ENCODE measurements around the gene PDPR.
"Not testable (repeated sequence)": the region's sequence is repeated elsewhere in the genome, so short reads cannot be mapped to it uniquely, and the experiment has no call there.

DNA sequence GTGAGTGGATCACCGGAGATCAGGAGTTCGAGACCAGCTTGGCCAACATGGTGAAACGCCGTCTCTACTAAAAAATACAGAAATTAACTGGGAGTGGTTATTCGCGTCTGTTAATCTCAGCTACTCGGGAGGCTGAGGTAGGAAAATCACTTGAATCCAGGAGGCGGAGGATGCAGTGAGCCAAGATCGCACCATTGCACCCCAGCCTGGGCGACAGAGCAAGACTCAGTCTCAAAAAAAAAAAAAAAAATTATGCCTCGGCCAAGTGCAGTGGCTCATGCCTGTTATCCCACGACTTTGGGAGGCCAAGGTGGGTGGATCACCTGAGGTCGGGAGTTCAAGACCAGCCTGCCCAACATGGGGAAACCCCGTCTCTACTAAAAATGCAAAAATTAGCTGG lies 9.7 kb downstream of the PDPR start:
- TF ChIP-seq, protein P1, sequence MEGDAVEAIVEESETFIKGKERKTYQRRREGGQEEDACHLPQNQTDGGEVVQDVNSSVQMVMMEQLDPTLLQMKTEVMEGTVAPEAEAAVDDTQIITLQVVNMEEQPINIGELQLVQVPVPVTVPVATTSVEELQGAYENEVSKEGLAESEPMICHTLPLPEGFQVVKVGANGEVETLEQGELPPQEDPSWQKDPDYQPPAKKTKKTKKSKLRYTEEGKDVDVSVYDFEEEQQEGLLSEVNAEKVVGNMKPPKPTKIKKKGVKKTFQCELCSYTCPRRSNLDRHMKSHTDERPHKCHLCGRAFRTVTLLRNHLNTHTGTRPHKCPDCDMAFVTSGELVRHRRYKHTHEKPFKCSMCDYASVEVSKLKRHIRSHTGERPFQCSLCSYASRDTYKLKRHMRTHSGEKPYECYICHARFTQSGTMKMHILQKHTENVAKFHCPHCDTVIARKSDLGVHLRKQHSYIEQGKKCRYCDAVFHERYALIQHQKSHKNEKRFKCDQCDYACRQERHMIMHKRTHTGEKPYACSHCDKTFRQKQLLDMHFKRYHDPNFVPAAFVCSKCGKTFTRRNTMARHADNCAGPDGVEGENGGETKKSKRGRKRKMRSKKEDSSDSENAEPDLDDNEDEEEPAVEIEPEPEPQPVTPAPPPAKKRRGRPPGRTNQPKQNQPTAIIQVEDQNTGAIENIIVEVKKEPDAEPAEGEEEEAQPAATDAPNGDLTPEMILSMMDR (IDR thresholded peaks at IDR 0.05): not testable (repeated sequence)
- TF ChIP-seq POLR2AphosphoS5, EP300, POLR2A (IDR thresholded peaks at IDR 0.05): not testable (repeated sequence)
